ENCODE measurements around the gene DIPK1C.

Gene DIPK1C

GRCh38 chr18:74454279-74454751 is 2.8 kb downstream of the DIPK1C start:
- Mint-ChIP-seq H3K4me3 (no peak overlapping the region), H3K9me3 (no peaks in the 10 kb centered on the region), H3K4me1 (peaks cover 50% of the 10 kb centered on the region), H3K36me3 (ENCODE audit: low read depth) (no peaks in the 10 kb centered on the region), H3K27ac (no peak overlapping the region), H3K27me3 (ENCODE audit: low read depth, poor library complexity) (peaks cover 48% of the 10 kb centered on the region)
- no peak for DNase-seq
- no peak for TF ChIP-seq CTCF (IDR thresholded peaks at IDR 0.05)

- Mint-ChIP-seq H3K27me3 (ENCODE audit: low read depth, poor library complexity) (peaks cover 42% of the 10 kb centered on the region), H3K4me1 (peaks cover 50% of the 10 kb centered on the region), H3K36me3 (ENCODE audit: low read depth) (no peaks in the 10 kb centered on the region), H3K27ac (no peak overlapping the region), H3K9me3 (peaks cover 3% of the 10 kb centered on the region), H3K4me3 (no peak overlapping the region)
- no peak for DNase-seq
- TF ChIP-seq CTCF (IDR thresholded peaks at IDR 0.05), result no peak
These were observed 3.4 kb downstream of the DIPK1C start for GRCh38 chr18:74453642-74454198.

GRCh38 chr18:74453016-74453566 is 4.0 kb downstream of the DIPK1C start:
- H3K4me3 Mint-ChIP-seq, result peak overlapping the region; percentile 15
- TF ChIP-seq CTCF (IDR thresholded peaks at IDR 0.05), result no peak
- no peaks in the 10 kb centered on the region for H3K36me3 Mint-ChIP-seq (ENCODE audit: low read depth)
- peaks cover 45% of the 10 kb centered on the region for H3K4me1 Mint-ChIP-seq
- H3K9me3 Mint-ChIP-seq, result peaks cover 3% of the 10 kb centered on the region
- H3K27me3 Mint-ChIP-seq (ENCODE audit: low read depth, poor library complexity), result peaks cover 36% of the 10 kb centered on the region
- no peak for DNase-seq
- H3K27ac Mint-ChIP-seq, result no peak overlapping the region

GRCh38 chr18:74451148-74451547 is 6.0 kb downstream of the DIPK1C start:
- DNase-seq, result no peak
- Mint-ChIP-seq H3K36me3 (ENCODE audit: low read depth) (no peaks in the 10 kb centered on the region), H3K27ac (no peak overlapping the region), H3K4me3 (no peak overlapping the region), H3K4me1 (peaks cover 35% of the 10 kb centered on the region), H3K27me3 (ENCODE audit: low read depth, poor library complexity) (peaks cover 20% of the 10 kb centered on the region), H3K9me3 (peaks cover 3% of the 10 kb centered on the region)
- TF ChIP-seq CTCF (IDR thresholded peaks at IDR 0.05), result no peak

- peaks cover 36% of the 10 kb centered on the region for H3K4me1 Mint-ChIP-seq
- H3K4me3 Mint-ChIP-seq, result no peak overlapping the region
- no peak for TF ChIP-seq CTCF (IDR thresholded peaks at IDR 0.05)
- H3K27ac Mint-ChIP-seq, result no peak overlapping the region
- DNase-seq, result no peak
- H3K9me3 Mint-ChIP-seq, result peaks cover 3% of the 10 kb centered on the region
- H3K36me3 Mint-ChIP-seq (ENCODE audit: low read depth), result no peaks in the 10 kb centered on the region
- H3K27me3 Mint-ChIP-seq (ENCODE audit: low read depth, poor library complexity), result peaks cover 15% of the 10 kb centered on the region
These were observed 6.5 kb downstream of the DIPK1C start for GRCh38 chr18:74450626-74451025.

All from nephron progenitor cell (in vitro differentiated cells).